ENCODE measurements around the gene XXYLT1. TPM values are rescaled to one million over a fixed set of nuclear protein-coding genes. Genes with fewer than 3 reads are reported as not detected.

XXYLT1 gene
- polyA plus RNA-seq, 4 donors, result 0.81 to 11.7 (median 4.6) TPM

- H3K4me1 ChIP-seq (ENCODE audit: control insufficient read depth in 3 of 3, insufficient read depth in 2 of 3, low read depth in 1 of 3, low read length in 2 of 3), result peaks cover 0 to under 1% (median 0%) of the 10 kb centered on the region in 3 donors
- no peaks in the 10 kb centered on the region for H3K27me3 ChIP-seq (ENCODE audit: control insufficient read depth in 3 of 3, insufficient read depth in 3 of 3, low read length in 3 of 3)
- no peak for DNase-seq
- H3K4me3 ChIP-seq (ENCODE audit: low read depth in 1 of 3, low read length in 3 of 3), result no peak overlapping the region
- peaks cover 0 to 11% of the 10 kb centered on the region in 2 donors for H3K9me3 ChIP-seq (ENCODE audit: control insufficient read depth in 2 of 2, insufficient read depth in 1 of 2, low read depth in 1 of 2, low read length in 1 of 2)
- no peak overlapping the region for H3K27ac ChIP-seq (ENCODE audit: low read depth in 1 of 3, low read length in 2 of 3)
- WGBS, 3 donors, result 89 to 96% (median 93%) methylated on average over 12 of the region's 12 CpGs
- H3K36me3 ChIP-seq (ENCODE audit: control insufficient read depth in 3 of 3, insufficient read depth in 2 of 3, low read depth in 1 of 3, low read length in 3 of 3), result peaks cover 0 to 5% (median 0%) of the 10 kb centered on the region in 3 donors
- FAIRE-seq, result no peak
Measured at GRCh38 chr3:195145579-195145978, 125.4 kb downstream of the XXYLT1 start.

GRCh38 chr3:195143221-195143620 is 127.7 kb downstream of the XXYLT1 start:
- Histone ChIP-seq H3K4me1 (ENCODE audit: control insufficient read depth in 3 of 3, insufficient read depth in 2 of 3, low read depth in 1 of 3, low read length in 2 of 3) (no peaks in the 10 kb centered on the region), H3K27me3 (ENCODE audit: control insufficient read depth in 3 of 3, insufficient read depth in 3 of 3, low read length in 3 of 3) (no peaks in the 10 kb centered on the region), H3K4me3 (ENCODE audit: low read depth in 1 of 3, low read length in 3 of 3) (no peak overlapping the region), H3K9me3 (ENCODE audit: control insufficient read depth in 2 of 2, insufficient read depth in 1 of 2, low read depth in 1 of 2, low read length in 1 of 2) (peaks cover 0 to 16% of the 10 kb centered on the region in 2 donors), H3K36me3 (ENCODE audit: control insufficient read depth in 3 of 3, insufficient read depth in 2 of 3, low read depth in 1 of 3, low read length in 3 of 3) (peaks cover 0 to 6% (median 0%) of the 10 kb centered on the region in 3 donors), H3K27ac (ENCODE audit: low read depth in 1 of 3, low read length in 2 of 3) (no peak overlapping the region)
- FAIRE-seq, result no peak
- WGBS, 3 donors, result 94 to 96% (median 94%) methylated on average over 5 of the region's 5 CpGs
- no peak for DNase-seq

GRCh38 chr3:195142519-195142918 is 128.4 kb downstream of the XXYLT1 start:
- H3K9me3 ChIP-seq (ENCODE audit: control insufficient read depth in 2 of 2, insufficient read depth in 1 of 2, low read depth in 1 of 2, low read length in 1 of 2), result peaks cover 0 to 16% of the 10 kb centered on the region in 2 donors
- no peak for DNase-seq
- no peak for FAIRE-seq
- peaks cover 0 to 3% (median 0%) of the 10 kb centered on the region in 3 donors for H3K4me1 ChIP-seq (ENCODE audit: control insufficient read depth in 3 of 3, insufficient read depth in 2 of 3, low read depth in 1 of 3, low read length in 2 of 3)
- no peak overlapping the region for H3K4me3 ChIP-seq (ENCODE audit: low read depth in 1 of 3, low read length in 3 of 3)
- H3K36me3 ChIP-seq (ENCODE audit: control insufficient read depth in 3 of 3, insufficient read depth in 2 of 3, low read depth in 1 of 3, low read length in 3 of 3), result peaks cover 0 to 6% (median 0%) of the 10 kb centered on the region in 3 donors
- 94 to 98% (median 96%) methylated on average over 10 of the region's 10 CpGs for WGBS, 3 donors
- no peak overlapping the region for H3K27ac ChIP-seq (ENCODE audit: low read depth in 1 of 3, low read length in 2 of 3)
- no peaks in the 10 kb centered on the region for H3K27me3 ChIP-seq (ENCODE audit: control insufficient read depth in 3 of 3, insufficient read depth in 3 of 3, low read length in 3 of 3)

GRCh38 chr3:195140816-195141793 is 129.9 kb downstream of the XXYLT1 start:
- FAIRE-seq (no peak), DNase-seq (no peak)
- no peaks in the 10 kb centered on the region for H3K27me3 ChIP-seq (ENCODE audit: control insufficient read depth in 3 of 3, insufficient read depth in 3 of 3, low read length in 3 of 3)
- H3K36me3 ChIP-seq (ENCODE audit: control insufficient read depth in 3 of 3, insufficient read depth in 2 of 3, low read depth in 1 of 3, low read length in 3 of 3), result peaks cover 0 to 9% (median 0%) of the 10 kb centered on the region in 3 donors
- 92 to 95% (median 94%) methylated on average over 12 of the region's 12 CpGs for WGBS, 3 donors
- peaks cover 0 to 16% of the 10 kb centered on the region in 2 donors for H3K9me3 ChIP-seq (ENCODE audit: control insufficient read depth in 2 of 2, insufficient read depth in 1 of 2, low read depth in 1 of 2, low read length in 1 of 2)
- H3K4me3 ChIP-seq (ENCODE audit: low read depth in 1 of 3, low read length in 3 of 3), result no peak overlapping the region
- H3K27ac ChIP-seq (ENCODE audit: low read depth in 1 of 3, low read length in 2 of 3), result no peak overlapping the region
- H3K4me1 ChIP-seq (ENCODE audit: control insufficient read depth in 3 of 3, insufficient read depth in 2 of 3, low read depth in 1 of 3, low read length in 2 of 3), result peaks cover 0 to 4% (median 0%) of the 10 kb centered on the region in 3 donors

GRCh38 chr3:195140410-195140809 is 130.5 kb downstream of the XXYLT1 start:
- DNase-seq (no peak), FAIRE-seq (no peak)
- 94 to 100% (median 100%) methylated on average over 1 of the region's 1 CpG for WGBS, 3 donors
- no peaks in the 10 kb centered on the region for H3K27me3 ChIP-seq (ENCODE audit: control insufficient read depth in 3 of 3, insufficient read depth in 3 of 3, low read length in 3 of 3)
- H3K4me3 ChIP-seq (ENCODE audit: low read depth in 1 of 3, low read length in 3 of 3), result no peak overlapping the region
- H3K9me3 ChIP-seq (ENCODE audit: control insufficient read depth in 2 of 2, insufficient read depth in 1 of 2, low read depth in 1 of 2, low read length in 1 of 2), result peaks cover 0 to 16% of the 10 kb centered on the region in 2 donors
- H3K4me1 ChIP-seq (ENCODE audit: control insufficient read depth in 3 of 3, insufficient read depth in 2 of 3, low read depth in 1 of 3, low read length in 2 of 3), result peaks cover 0 to 4% (median 0%) of the 10 kb centered on the region in 3 donors
- H3K36me3 ChIP-seq (ENCODE audit: control insufficient read depth in 3 of 3, insufficient read depth in 2 of 3, low read depth in 1 of 3, low read length in 3 of 3), result peaks cover 0 to 9% (median 0%) of the 10 kb centered on the region in 3 donors
- H3K27ac ChIP-seq (ENCODE audit: low read depth in 1 of 3, low read length in 2 of 3), result no peak overlapping the region

- Histone ChIP-seq H3K9me3 (ENCODE audit: control insufficient read depth in 2 of 2, insufficient read depth in 1 of 2, low read depth in 1 of 2, low read length in 1 of 2) (peaks cover 0 to 16% of the 10 kb centered on the region in 2 donors), H3K4me1 (ENCODE audit: control insufficient read depth in 3 of 3, insufficient read depth in 2 of 3, low read depth in 1 of 3, low read length in 2 of 3) (peaks cover 0 to 4% (median 0%) of the 10 kb centered on the region in 3 donors), H3K27me3 (ENCODE audit: control insufficient read depth in 3 of 3, insufficient read depth in 3 of 3, low read length in 3 of 3) (no peaks in the 10 kb centered on the region), H3K4me3 (ENCODE audit: low read depth in 1 of 3, low read length in 3 of 3) (no peak overlapping the region), H3K36me3 (ENCODE audit: control insufficient read depth in 3 of 3, insufficient read depth in 2 of 3, low read depth in 1 of 3, low read length in 3 of 3) (peaks cover 0 to 9% (median 0%) of the 10 kb centered on the region in 3 donors), H3K27ac (ENCODE audit: low read depth in 1 of 3, low read length in 2 of 3) (no peak overlapping the region)
- FAIRE-seq (no peak), DNase-seq (no peak)
- WGBS, 3 donors, result 94 to 97% (median 95%) methylated on average over 4 of the region's 4 CpGs
Measured at GRCh38 chr3:195139876-195140240, 131.1 kb downstream of the XXYLT1 start.

- Histone ChIP-seq H3K4me3 (ENCODE audit: low read depth in 1 of 3, low read length in 3 of 3) (no peak overlapping the region), H3K27me3 (ENCODE audit: control insufficient read depth in 3 of 3, insufficient read depth in 3 of 3, low read length in 3 of 3) (no peaks in the 10 kb centered on the region), H3K27ac (ENCODE audit: low read depth in 1 of 3, low read length in 2 of 3) (peak overlapping the region in 1 of 3 donors; percentile 52), H3K9me3 (ENCODE audit: control insufficient read depth in 2 of 2, insufficient read depth in 1 of 2, low read depth in 1 of 2, low read length in 1 of 2) (peaks cover 0 to 16% of the 10 kb centered on the region in 2 donors), H3K4me1 (ENCODE audit: control insufficient read depth in 3 of 3, insufficient read depth in 2 of 3, low read depth in 1 of 3, low read length in 2 of 3) (peaks cover 0 to 4% (median 0%) of the 10 kb centered on the region in 3 donors), H3K36me3 (ENCODE audit: control insufficient read depth in 3 of 3, insufficient read depth in 2 of 3, low read depth in 1 of 3, low read length in 3 of 3) (peaks cover 0 to 9% (median 0%) of the 10 kb centered on the region in 3 donors)
- FAIRE-seq (no peak), DNase-seq (no peak)
- 72 to 88% (median 75%) methylated on average over 13 of the region's 13 CpGs for WGBS, 3 donors
Measured at GRCh38 chr3:195139091-195139875, 131.7 kb downstream of the XXYLT1 start.

Measured in small intestine (tissue), 7 donors.